ENCODE results near the gene USH1C. TPM values are rescaled to one million over a fixed set of nuclear protein-coding genes. Genes with fewer than 3 reads are reported as not detected.

Gene USH1C
- total RNA-seq, 1 experiment from 2014 or later = 1.0 TPM

DNA sequence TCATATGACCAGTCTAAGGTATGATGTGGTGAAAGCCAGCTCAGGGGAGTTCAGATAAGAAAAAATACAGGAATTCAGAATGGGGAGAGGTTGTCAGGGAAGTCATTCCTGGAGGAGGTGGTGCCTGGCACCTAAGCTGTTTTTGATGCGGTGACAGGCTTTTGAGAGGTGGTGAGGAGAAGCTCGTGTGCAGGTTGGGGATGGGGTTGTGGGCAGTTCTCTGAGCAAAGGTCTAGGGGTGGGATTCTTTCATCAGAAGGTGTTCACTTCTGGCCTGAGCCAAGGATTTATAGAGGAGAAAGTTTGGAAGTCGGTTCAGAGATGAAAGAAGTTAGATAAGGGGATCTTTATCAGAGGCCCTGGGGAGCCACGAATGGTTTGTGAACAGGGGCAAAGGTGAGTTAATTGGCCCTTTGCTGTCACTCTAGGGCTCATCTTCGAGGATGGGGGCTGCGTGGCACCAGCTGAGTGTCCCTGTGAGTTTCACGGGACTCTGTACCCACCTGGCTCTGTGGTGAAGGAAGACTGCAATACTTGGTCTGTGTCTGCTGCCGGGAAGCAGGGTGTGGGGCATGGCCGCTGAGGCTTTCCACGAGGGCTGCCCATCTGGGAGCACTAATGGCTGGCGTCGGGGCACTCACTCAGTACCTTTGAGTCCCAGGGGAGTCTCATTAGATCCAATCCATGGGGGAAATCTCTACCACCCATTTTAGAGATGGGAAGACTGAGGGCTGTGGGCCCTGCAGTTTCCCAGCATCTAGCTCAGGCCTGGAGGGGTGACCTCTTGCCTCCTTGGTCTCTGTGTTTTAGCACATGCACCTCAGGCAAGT lies 16.3 kb upstream of the USH1C start:
- no peak overlapping the region for H3K4ac ChIP-seq (ENCODE audit: low read depth, low read length)
- no peaks in the 10 kb centered on the region for H3K23me2 ChIP-seq (ENCODE audit: insufficient read length, low read depth, low read length, poor library complexity, severe bottlenecking)
- TF ChIP-seq, protein P1, sequence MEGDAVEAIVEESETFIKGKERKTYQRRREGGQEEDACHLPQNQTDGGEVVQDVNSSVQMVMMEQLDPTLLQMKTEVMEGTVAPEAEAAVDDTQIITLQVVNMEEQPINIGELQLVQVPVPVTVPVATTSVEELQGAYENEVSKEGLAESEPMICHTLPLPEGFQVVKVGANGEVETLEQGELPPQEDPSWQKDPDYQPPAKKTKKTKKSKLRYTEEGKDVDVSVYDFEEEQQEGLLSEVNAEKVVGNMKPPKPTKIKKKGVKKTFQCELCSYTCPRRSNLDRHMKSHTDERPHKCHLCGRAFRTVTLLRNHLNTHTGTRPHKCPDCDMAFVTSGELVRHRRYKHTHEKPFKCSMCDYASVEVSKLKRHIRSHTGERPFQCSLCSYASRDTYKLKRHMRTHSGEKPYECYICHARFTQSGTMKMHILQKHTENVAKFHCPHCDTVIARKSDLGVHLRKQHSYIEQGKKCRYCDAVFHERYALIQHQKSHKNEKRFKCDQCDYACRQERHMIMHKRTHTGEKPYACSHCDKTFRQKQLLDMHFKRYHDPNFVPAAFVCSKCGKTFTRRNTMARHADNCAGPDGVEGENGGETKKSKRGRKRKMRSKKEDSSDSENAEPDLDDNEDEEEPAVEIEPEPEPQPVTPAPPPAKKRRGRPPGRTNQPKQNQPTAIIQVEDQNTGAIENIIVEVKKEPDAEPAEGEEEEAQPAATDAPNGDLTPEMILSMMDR (conservative IDR thresholded peaks at IDR 0.05) = no peak
- H2BK120ac ChIP-seq (ENCODE audit: low read depth, low read length, poor library complexity, severe bottlenecking) = no peak overlapping the region
- Mint-ChIP-seq H3K9me3 (no peaks in the 10 kb centered on the region), H3K36me3 (ENCODE audit: insufficient read depth in 1 of 3, low read depth in 3 of 3) (no peaks in the 10 kb centered on the region), H3K27me3 (ENCODE audit: low read depth) (peaks cover 14% of the 10 kb centered on the region), H3K4me3 (no peak overlapping the region), H3K27ac (no peak overlapping the region), H3K4me1 (peaks cover 0 to 3% of the 10 kb centered on the region in 2 experiments; a peak in 1 of 4 replicates)
- no peak overlapping the region for H3K27ac ChIP-seq (ENCODE audit: insufficient read length, low read depth, low read length)
- no peaks in the 10 kb centered on the region for H3K79me1 ChIP-seq (ENCODE audit: insufficient read depth, low read depth, low read length, poor library complexity, severe bottlenecking)
- H4K8ac ChIP-seq (replicated peaks; ENCODE audit: insufficient read length, low read depth, low read length) = no peak overlapping the region
- H3T11ph ChIP-seq (ENCODE audit: low read length) = no peak overlapping the region
- no peak overlapping the region for H3K14ac ChIP-seq (ENCODE audit: insufficient read depth, low read length)
- H2BK15ac ChIP-seq (ENCODE audit: low read depth, low read length) = no peak overlapping the region
- no peaks in the 10 kb centered on the region for H3K79me2 ChIP-seq (ENCODE audit: insufficient read depth, low read length)
- no CpG with 5 or more reads among the region's 12 CpGs for WGBS (ENCODE audit: extremely low coverage, insufficient read length, low lambda C conversion rate)
- no peak overlapping the region for H2AK5ac ChIP-seq (ENCODE audit: insufficient read length, low read length)
- no peak overlapping the region for H2BK5ac ChIP-seq (ENCODE audit: insufficient read length, low read length)
- H4K91ac ChIP-seq (ENCODE audit: insufficient read length, low read depth, low read length) = no peak overlapping the region
- no peak overlapping the region for H2BK12ac ChIP-seq (ENCODE audit: insufficient read length, low read depth, low read length)
- H3K27me3 ChIP-seq (ENCODE audit: insufficient read depth, low read length) = no peaks in the 10 kb centered on the region
- H2AFZ ChIP-seq (ENCODE audit: low read length) = no peak overlapping the region
- DNase-seq = no peak
- no peak overlapping the region for H2BK20ac ChIP-seq (ENCODE audit: low read depth, low read length, poor library complexity, severe bottlenecking)
- H3K9ac ChIP-seq (ENCODE audit: extremely low read depth, insufficient read length, low read length) = no peak overlapping the region
- no peak overlapping the region for H3K23ac ChIP-seq (ENCODE audit: insufficient read length, low read depth, low read length)
- H3K18ac ChIP-seq (ENCODE audit: insufficient read length, low read depth, low read length) = no peak overlapping the region
- no peaks in the 10 kb centered on the region for H3K4me1 ChIP-seq (ENCODE audit: insufficient read depth, low read length)
- H3K4me2 ChIP-seq (ENCODE audit: insufficient read depth, insufficient read length, low read length) = no peak overlapping the region
- no peaks in the 10 kb centered on the region for H4K20me1 ChIP-seq (ENCODE audit: control insufficient read depth, insufficient read depth, insufficient read length)
- H3K56ac ChIP-seq (ENCODE audit: insufficient read length, low read depth, low read length) = no peak overlapping the region
- H4K5ac ChIP-seq (ENCODE audit: insufficient read length, low read depth, low read length) = no peak overlapping the region
- H3K9me3 ChIP-seq (ENCODE audit: control insufficient read depth, low read depth, low read length) = no peaks in the 10 kb centered on the region
